BJ (cell line): ENCODE results near the gene SCN10A. TPM values are rescaled to one million over a fixed set of nuclear protein-coding genes. Genes with fewer than 3 reads are reported as not detected.

Experiments
- CTCF ChIA-PET: fragments of 350-600 bp; formaldehyde crosslinking; extraction: SDS; loops from one replicate; lab custom pipeline; 2021; ENCODE audit warnings: antibody characterized with exemption, inconsistent platforms; lab: Yijun Ruan, JAX
- POLR2A ChIA-PET: fragments of 300-600 bp; sonication (Branson Sonifier 250); formaldehyde crosslinking; extraction: SDS; loops from one replicate; lab custom pipeline; 2021; ENCODE audit warnings: antibody characterized with exemption; lab: Charles Lee
- DNase-seq: peaks from one replicate; pipeline ENCODE4 v3.0.0-alpha.2; 2011; ENCODE audit warnings: low read depth
- H3K27me3 ChIP-seq: 2 replicates; pipeline ENCODE4 v1.6.0; 2011; ENCODE audit warnings: low read length; ENCODE audit not compliant: control insufficient read depth, insufficient read depth
- H3K36me3 ChIP-seq: 2 replicates; pipeline ENCODE4 v1.5.1; 2011; ENCODE audit warnings: low read length; ENCODE audit not compliant: control insufficient read depth, insufficient read depth
- H3K4me3 ChIP-seq: 2 replicates; pipeline ENCODE4 v1.5.1; 2011; ENCODE audit warnings: low read depth, mild to moderate bottlenecking, control low read depth, low read length
- CTCF ChIP-seq: IDR thresholded peaks from 2 replicates; pipeline ENCODE4 v1.5.1; 2011; ENCODE audit warnings: low read depth, mild to moderate bottlenecking, control low read depth, inconsistent platforms, low read length, moderate library complexity; ENCODE audit not compliant: insufficient read depth
- polyA plus RNA-seq: library from polyadenylated mRNA; depleted of rRNA; stranded (reverse); fragments of >200 nt; gene quantifications from 2 replicates; pipeline ENCODE4 v1.2.3, GENCODE V29; 2011

SCN10A gene
- polyA plus RNA-seq, 1 experiment, result not detected

GRCh38 chr3:38840987-38841386, 25.0 kb upstream of the SCN10A start:
- no peak for DNase-seq
- POLR2A ChIA-PET, result no interaction called here
- no peaks in the 10 kb centered on the region for H3K36me3 ChIP-seq
- CTCF ChIA-PET, result interaction anchor here (0.7 to 7.1 kb wide), 7 partner anchors 35 to 319 kb away, joined by 3 to 88 read pairs (median 4); partner anchors contain the start of gene SCN5A
- TF ChIP-seq CTCF, result no peak; the same call in 1 of the 2 replicates
- no peak overlapping the region for H3K4me3 ChIP-seq
- peaks cover 4% of the 10 kb centered on the region for H3K27me3 ChIP-seq

GRCh38 chr3:38837358-38837757, 21.3 kb upstream of the SCN10A start:
- no peak for DNase-seq
- no peak overlapping the region for H3K4me3 ChIP-seq
- no peaks in the 10 kb centered on the region for H3K36me3 ChIP-seq
- TF ChIP-seq CTCF, result no peak
- CTCF ChIA-PET, result interaction anchor here (0.5 to 2.1 kb wide), 6 partner anchors 36 to 316 kb away, joined by 3 to 12 read pairs (median 4); no protein-coding TSS in a partner anchor
- POLR2A ChIA-PET, result no interaction called here
- no peaks in the 10 kb centered on the region; the same call in 1 of the 2 replicates for H3K27me3 ChIP-seq

- Histone ChIP-seq H3K4me3 (no peak overlapping the region), H3K27me3 (no peaks in the 10 kb centered on the region; the same call in 1 of the 2 replicates), H3K36me3 (no peaks in the 10 kb centered on the region)
- ChIA-PET POLR2A (no interaction called here), CTCF (interaction anchor here (1.0 to 1.6 kb wide), 2 partner anchors 193 to 315 kb away, joined by 3 to 8 read pairs; no protein-coding TSS in a partner anchor)
- TF ChIP-seq CTCF, result no peak
- DNase-seq, result no peak
Observed at GRCh38 chr3:38836561-38836960, 20.5 kb upstream of the SCN10A start.

GRCh38 chr3:38835939-38836338, 19.9 kb upstream of the SCN10A start:
- no peaks in the 10 kb centered on the region for H3K27me3 ChIP-seq
- ChIA-PET POLR2A (interaction anchor here (0.6 kb wide), 1 partner anchor 1847 kb away, joined by 11 read pairs; no protein-coding TSS in a partner anchor), CTCF (interaction anchor here (1.3 to 1.6 kb wide), 2 partner anchors 185 to 314 kb away, joined by 4 to 8 read pairs; no protein-coding TSS in a partner anchor)
- no peak overlapping the region for H3K4me3 ChIP-seq
- H3K36me3 ChIP-seq, result no peaks in the 10 kb centered on the region
- DNase-seq, result no peak
- no peak for TF ChIP-seq CTCF

GRCh38 chr3:38834717-38835116, 18.7 kb upstream of the SCN10A start:
- no peak overlapping the region for H3K4me3 ChIP-seq
- POLR2A ChIA-PET, result no interaction called here
- CTCF ChIA-PET, result interaction anchor here (0.7 to 1.6 kb wide), 3 partner anchors 9 to 111 kb away, joined by 3 to 8 read pairs (median 6); no protein-coding TSS in a partner anchor
- TF ChIP-seq CTCF, result no peak
- DNase-seq, result no peak
- no peaks in the 10 kb centered on the region for H3K36me3 ChIP-seq
- H3K27me3 ChIP-seq, result no peaks in the 10 kb centered on the region
